Measurements from ENCODE around the gene UBQLN4. TPM values are rescaled to one million over a fixed set of nuclear protein-coding genes. Genes with fewer than 3 reads are reported as not detected.
"Not testable (repeated sequence)": the region's sequence is repeated elsewhere in the genome, so short reads cannot be mapped to it uniquely, and the experiment has no call there.

Gene UBQLN4
- total RNA-seq, 1 donor from 2014 or later = 25.2 TPM

GRCh38 chr1:156060937-156061636 lies 7.5 kb upstream of the UBQLN4 start, which contains the start of gene RAB25:
Gene RAB25, plus strand, starts transcription at chr1:156061160. Its CDS starts 241 bp downstream, at chr1:156061401.
- DNase-seq (ENCODE audit: low read depth) = no peak

- DNase-seq (ENCODE audit: low read depth) = no peak
Observed at GRCh38 chr1:156056326-156056849, 2.8 kb upstream of the UBQLN4 start.

GRCh38 chr1:156055281-156056048 lies 1.9 kb upstream of the UBQLN4 start:
- no peak for DNase-seq (ENCODE audit: low read depth)

GRCh38 chr1:156054500-156055280 lies 1.1 kb upstream of the UBQLN4 start, which contains the start of gene LAMTOR2:
Gene LAMTOR2, plus strand, starts transcription at chr1:156054782. Its CDS starts 108 bp downstream, at chr1:156054890.
- DNase-seq (ENCODE audit: low read depth) = peak; percentile 89

- DNase-seq (ENCODE audit: low read depth) = peak; percentile 59
Observed at GRCh38 chr1:156052862-156053767, 483 bp downstream of the UBQLN4 start.

GRCh38 chr1:156051011-156051725 lies 2.4 kb downstream of the UBQLN4 start:
- DNase-seq (ENCODE audit: low read depth) = no peak

- DNase-seq (ENCODE audit: low read depth) = no peak
Observed at GRCh38 chr1:156050376-156050775, 3.2 kb downstream of the UBQLN4 start.

GRCh38 chr1:156048663-156049258 lies 4.8 kb downstream of the UBQLN4 start:
- DNase-seq (ENCODE audit: low read depth) = no peak

GRCh38 chr1:156045076-156045475 lies 8.5 kb downstream of the UBQLN4 start:
- DNase-seq (ENCODE audit: low read depth) = no peak

- DNase-seq (ENCODE audit: low read depth) = no peak
Observed at GRCh38 chr1:156042828-156043227, 10.8 kb downstream of the UBQLN4 start.

- not testable (repeated sequence) for DNase-seq (ENCODE audit: low read depth)
Observed at GRCh38 chr1:156034991-156035390, 18.6 kb downstream of the UBQLN4 start.

- no peak for DNase-seq (ENCODE audit: low read depth)
Observed at GRCh38 chr1:156033011-156033410, 20.6 kb downstream of the UBQLN4 start.

- DNase-seq (ENCODE audit: low read depth) = no peak
Observed at GRCh38 chr1:156026588-156026987, 27.0 kb downstream of the UBQLN4 start.

GRCh38 chr1:156025876-156026275 lies 27.7 kb downstream of the UBQLN4 start:
- DNase-seq (ENCODE audit: low read depth) = peak; percentile 31

GRCh38 chr1:156024801-156025200 lies 28.8 kb downstream of the UBQLN4 start:
- DNase-seq (ENCODE audit: low read depth) = no peak

- DNase-seq (ENCODE audit: low read depth) = no peak
Observed at GRCh38 chr1:156021954-156022353, 31.6 kb downstream of the UBQLN4 start.

- no peak for DNase-seq (ENCODE audit: low read depth)
Observed at GRCh38 chr1:156021093-156021428, 32.5 kb downstream of the UBQLN4 start.

GRCh38 chr1:156020293-156021092 lies 33.1 kb downstream of the UBQLN4 start, which contains the start of gene SSR2:
Gene SSR2, minus strand, starts transcription at chr1:156020951. Its CDS starts 784 bp downstream, at chr1:156020167.
- DNase-seq (ENCODE audit: low read depth) = peak; percentile 89

- DNase-seq (ENCODE audit: low read depth) = no peak
Observed at GRCh38 chr1:156019946-156020292, 33.7 kb downstream of the UBQLN4 start.

All from renal cortical epithelial cell (primary cell).